Chondrocyte (in vitro differentiated cells): ENCODE data around the gene STXBP2. TPM values are rescaled to one million over a fixed set of nuclear protein-coding genes. Genes with fewer than 3 reads are reported as not detected.

Source experiments
- DNase-seq: peaks from one replicate; pipeline ENCODE4 v3.0.0; 2021; ENCODE audit warnings: mixed read lengths, low spot score
- H3K27ac Mint-ChIP-seq: one replicate; pipeline ENCODE4 v1.8.0; 2021; ENCODE audit warnings: mild to moderate bottlenecking, moderate library complexity, mixed read lengths; ENCODE audit not compliant: unreplicated experiment
- H3K27me3 Mint-ChIP-seq: 2 replicates; pipeline ENCODE4 v1.8.0; 2021; ENCODE audit warnings: low read depth, mixed read lengths
- H3K36me3 Mint-ChIP-seq: 2 replicates; pipeline ENCODE4 v1.8.0; 2021; ENCODE audit warnings: low read depth, mixed read lengths
- H3K4me1 Mint-ChIP-seq: 2 replicates; pipeline ENCODE4 v1.8.0; 2021; ENCODE audit warnings: low read depth, mild to moderate bottlenecking, mixed read lengths
- H3K4me3 Mint-ChIP-seq: one replicate; pipeline ENCODE4 v1.8.0; 2021; ENCODE audit warnings: mild to moderate bottlenecking, moderate library complexity, mixed read lengths; ENCODE audit not compliant: unreplicated experiment
- H3K9me3 Mint-ChIP-seq: 2 replicates; pipeline ENCODE4 v1.8.0; 2021; ENCODE audit warnings: low read depth, mixed read lengths
- total RNA-seq: library from RNA; stranded (reverse); gene quantifications from 3 replicates; pipeline ENCODE4 v1.2.1, GENCODE V29; 2021
- TF ChIP-seq, protein P1 (sequence below): fragments of 200-600 bp; sonication (generic); IDR thresholded peaks from 2 replicates; pipeline ENCODE4 v1.5.0; 2021; ENCODE audit warnings: antibody characterized with exemption, mild to moderate bottlenecking, moderate library complexity

STXBP2 gene
- total RNA-seq, 1 donor from 2014 or later, result 10.2 TPM

DNA sequence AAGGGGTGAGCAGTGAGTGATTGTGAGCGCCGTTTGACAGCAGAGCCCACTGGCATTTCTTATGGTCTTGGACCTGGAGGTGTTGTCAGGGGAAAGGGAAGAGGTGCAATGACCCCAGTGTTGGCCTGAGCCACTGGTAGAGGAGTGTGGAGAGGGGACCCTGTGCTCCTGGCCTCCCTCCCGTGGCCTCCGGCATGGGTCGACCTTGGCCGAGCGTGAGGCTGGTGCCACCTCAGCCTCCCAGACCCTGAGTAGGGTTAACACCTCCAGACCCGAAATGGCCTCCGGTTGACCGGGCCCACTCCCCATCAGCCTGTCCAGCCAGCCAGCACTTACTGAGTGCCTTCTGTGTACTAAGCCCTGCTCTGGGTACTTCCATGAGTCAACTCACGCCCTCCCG lies 50.3 kb downstream of the STXBP2 start:
- Mint-ChIP-seq H3K36me3 (peaks cover 7% of the 10 kb centered on the region), H3K9me3 (no peaks in the 10 kb centered on the region), H3K27ac (no peak overlapping the region), H3K4me1 (peaks cover 3% of the 10 kb centered on the region), H3K27me3 (no peaks in the 10 kb centered on the region), H3K4me3 (no peak overlapping the region)
- no peak for DNase-seq
- TF ChIP-seq, protein P1, sequence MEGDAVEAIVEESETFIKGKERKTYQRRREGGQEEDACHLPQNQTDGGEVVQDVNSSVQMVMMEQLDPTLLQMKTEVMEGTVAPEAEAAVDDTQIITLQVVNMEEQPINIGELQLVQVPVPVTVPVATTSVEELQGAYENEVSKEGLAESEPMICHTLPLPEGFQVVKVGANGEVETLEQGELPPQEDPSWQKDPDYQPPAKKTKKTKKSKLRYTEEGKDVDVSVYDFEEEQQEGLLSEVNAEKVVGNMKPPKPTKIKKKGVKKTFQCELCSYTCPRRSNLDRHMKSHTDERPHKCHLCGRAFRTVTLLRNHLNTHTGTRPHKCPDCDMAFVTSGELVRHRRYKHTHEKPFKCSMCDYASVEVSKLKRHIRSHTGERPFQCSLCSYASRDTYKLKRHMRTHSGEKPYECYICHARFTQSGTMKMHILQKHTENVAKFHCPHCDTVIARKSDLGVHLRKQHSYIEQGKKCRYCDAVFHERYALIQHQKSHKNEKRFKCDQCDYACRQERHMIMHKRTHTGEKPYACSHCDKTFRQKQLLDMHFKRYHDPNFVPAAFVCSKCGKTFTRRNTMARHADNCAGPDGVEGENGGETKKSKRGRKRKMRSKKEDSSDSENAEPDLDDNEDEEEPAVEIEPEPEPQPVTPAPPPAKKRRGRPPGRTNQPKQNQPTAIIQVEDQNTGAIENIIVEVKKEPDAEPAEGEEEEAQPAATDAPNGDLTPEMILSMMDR, result no peak

DNA sequence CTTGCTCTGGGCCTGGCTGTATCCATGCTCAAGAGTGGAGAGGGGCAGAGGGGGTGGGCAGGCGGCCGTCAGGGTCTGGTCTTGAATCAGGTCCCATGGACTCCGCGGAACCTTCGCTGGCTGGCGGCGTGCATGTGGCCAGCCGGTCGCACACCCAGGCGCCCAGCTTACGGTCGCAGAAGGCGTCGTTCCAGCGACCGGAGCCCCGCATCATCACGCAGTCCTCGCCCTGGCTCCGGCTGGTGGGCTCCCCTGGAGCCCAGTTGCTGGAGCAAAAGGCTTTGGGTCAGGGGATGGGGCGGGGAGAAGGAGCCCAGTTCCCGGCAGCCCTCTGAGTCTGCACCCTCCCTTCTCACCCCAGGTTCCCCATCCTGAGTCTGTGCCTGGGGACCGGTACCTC lies 52.3 kb downstream of the STXBP2 start:
- no peak overlapping the region for H3K27ac Mint-ChIP-seq
- H3K4me1 Mint-ChIP-seq, result peaks cover 3% of the 10 kb centered on the region
- DNase-seq, result no peak
- H3K4me3 Mint-ChIP-seq, result no peak overlapping the region
- H3K36me3 Mint-ChIP-seq, result peaks cover 2% of the 10 kb centered on the region
- H3K9me3 Mint-ChIP-seq, result no peaks in the 10 kb centered on the region
- TF ChIP-seq, protein P1, result no peak
- H3K27me3 Mint-ChIP-seq, result no peaks in the 10 kb centered on the region

DNA sequence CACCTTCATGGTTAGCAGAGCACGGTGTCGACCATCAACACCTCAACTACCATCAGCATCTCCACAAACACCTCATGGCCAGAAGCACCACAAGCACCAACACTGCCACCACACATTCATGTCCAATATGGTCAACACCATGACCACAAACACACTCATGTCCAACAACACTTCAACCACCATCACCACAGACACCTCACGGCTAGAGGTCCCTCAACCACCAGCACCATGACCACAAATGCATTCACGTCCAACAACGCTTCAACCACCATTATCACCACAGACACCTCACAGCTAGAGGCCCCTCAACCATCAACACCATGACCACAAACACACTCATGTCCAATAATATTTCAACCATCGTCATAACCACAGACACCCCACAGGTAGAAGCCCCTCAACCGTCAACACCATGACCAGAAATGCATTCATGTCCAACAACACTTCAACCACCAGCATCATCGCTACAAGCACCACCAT lies 53.9 kb downstream of the STXBP2 start:
- Mint-ChIP-seq H3K4me1 (no peaks in the 10 kb centered on the region), H3K9me3 (no peaks in the 10 kb centered on the region), H3K36me3 (no peaks in the 10 kb centered on the region), H3K4me3 (no peak overlapping the region), H3K27ac (no peak overlapping the region), H3K27me3 (peaks cover 1% of the 10 kb centered on the region)
- TF ChIP-seq, protein P1, result no peak
- DNase-seq, result no peak

DNA sequence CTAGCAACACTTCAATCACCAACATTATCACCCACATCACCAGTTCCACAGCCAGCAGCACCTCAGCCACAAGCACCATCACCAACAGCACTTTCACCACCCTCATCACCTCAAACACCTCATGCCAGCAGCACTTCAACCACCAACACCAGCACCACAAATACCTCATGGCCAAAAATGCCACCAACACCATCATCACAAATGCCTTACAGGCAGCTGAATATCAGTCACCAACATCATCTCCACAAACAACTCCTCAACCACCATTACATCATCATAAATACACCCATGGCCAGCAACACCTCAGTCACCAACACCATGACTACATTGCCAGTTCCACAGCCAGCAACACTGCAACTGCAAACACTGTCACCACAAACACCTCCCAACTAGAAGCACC lies 54.6 kb downstream of the STXBP2 start:
- no peak overlapping the region for H3K4me3 Mint-ChIP-seq
- H3K27me3 Mint-ChIP-seq, result peaks cover 2% of the 10 kb centered on the region
- no peaks in the 10 kb centered on the region for H3K9me3 Mint-ChIP-seq
- no peak for DNase-seq
- no peak overlapping the region for H3K27ac Mint-ChIP-seq
- H3K36me3 Mint-ChIP-seq, result no peaks in the 10 kb centered on the region
- no peaks in the 10 kb centered on the region for H3K4me1 Mint-ChIP-seq
- TF ChIP-seq, protein P1, result no peak

DNA sequence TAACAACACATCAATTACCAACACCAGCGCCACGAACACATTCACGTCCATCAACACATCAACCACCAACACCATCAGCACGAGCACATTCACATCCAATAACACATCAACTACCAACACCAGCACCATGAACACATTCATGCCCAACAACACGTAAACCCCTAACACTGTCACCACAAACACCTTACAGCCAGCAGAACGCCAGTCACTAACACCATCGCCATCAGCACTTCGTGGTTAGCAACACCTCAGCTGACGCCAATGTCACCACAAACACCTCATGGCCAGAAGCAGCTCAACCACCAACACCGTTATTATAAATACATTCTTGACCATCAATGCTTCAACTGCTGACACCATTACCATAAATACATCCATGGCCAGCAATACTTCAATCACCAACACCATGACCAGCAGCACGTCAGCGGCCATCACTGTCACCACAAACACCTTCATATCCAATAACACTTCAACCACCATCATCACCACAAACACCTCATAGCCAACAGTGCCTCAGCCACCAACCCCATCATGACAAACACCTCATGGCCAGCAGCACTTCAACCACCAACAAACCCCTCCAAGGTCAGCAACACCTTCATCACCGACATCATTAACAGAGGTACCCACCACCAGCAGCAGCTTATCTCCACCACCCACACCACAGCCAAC lies 55.6 kb downstream of the STXBP2 start:
- Mint-ChIP-seq H3K4me1 (no peaks in the 10 kb centered on the region), H3K27ac (no peak overlapping the region), H3K27me3 (peaks cover 5% of the 10 kb centered on the region), H3K4me3 (no peak overlapping the region), H3K9me3 (no peaks in the 10 kb centered on the region), H3K36me3 (no peaks in the 10 kb centered on the region)
- TF ChIP-seq, protein P1, result no peak
- no peak for DNase-seq
